T-helper 2 cell treated with Interferon-gamma antibody and Interleukin-4, amounts not matched to agents 5 μg/mL and 100 μg/mL, for 36 hours (primary cell): Measurements from ENCODE around the gene CYLD.

Source experiments
- DNase-seq: peaks from one replicate; pipeline ENCODE4 v3.0.0; 2021; ENCODE audit warnings: low spot score
- H3K27ac Mint-ChIP-seq: one replicate; pipeline ENCODE4 v1.8.0; 2021; ENCODE audit warnings: mild to moderate bottlenecking, mixed read lengths
- H3K27me3 Mint-ChIP-seq: one replicate; pipeline ENCODE4 v1.8.0; 2021; ENCODE audit warnings: low read depth, mixed read lengths
- H3K36me3 Mint-ChIP-seq: one replicate; pipeline ENCODE4 v1.8.0; 2021; ENCODE audit warnings: low read depth, mixed read lengths
- H3K4me1 Mint-ChIP-seq: one replicate; pipeline ENCODE4 v1.8.0; 2021; ENCODE audit warnings: low read depth, mixed read lengths
- H3K4me3 Mint-ChIP-seq: one replicate; pipeline ENCODE4 v1.8.0; 2022; ENCODE audit warnings: mild to moderate bottlenecking, moderate library complexity, mixed read lengths
- H3K9me3 Mint-ChIP-seq: one replicate; pipeline ENCODE4 v1.8.0; 2021; ENCODE audit warnings: mixed read lengths

CYLD gene

GRCh38 chr16:50800074-50800473, 58.2 kb downstream of the CYLD start:
- Mint-ChIP-seq H3K4me3 (no peak overlapping the region), H3K9me3 (no peaks in the 10 kb centered on the region), H3K27ac (no peak overlapping the region), H3K4me1 (peaks cover 3% of the 10 kb centered on the region), H3K36me3 (peaks cover 46% of the 10 kb centered on the region), H3K27me3 (no peaks in the 10 kb centered on the region)
- DNase-seq = no peak

- Mint-ChIP-seq H3K4me1 (peaks cover 8% of the 10 kb centered on the region), H3K9me3 (no peaks in the 10 kb centered on the region), H3K27ac (no peak overlapping the region), H3K36me3 (peaks cover 39% of the 10 kb centered on the region), H3K4me3 (no peak overlapping the region), H3K27me3 (no peaks in the 10 kb centered on the region)
- DNase-seq = no peak
Measured at GRCh38 chr16:50801036-50801435, 59.1 kb downstream of the CYLD start.

- no peaks in the 10 kb centered on the region for H3K9me3 Mint-ChIP-seq
- H3K36me3 Mint-ChIP-seq = peaks cover 30% of the 10 kb centered on the region
- H3K4me1 Mint-ChIP-seq = peaks cover 12% of the 10 kb centered on the region
- no peaks in the 10 kb centered on the region for H3K27me3 Mint-ChIP-seq
- no peak overlapping the region for H3K4me3 Mint-ChIP-seq
- DNase-seq = no peak
- H3K27ac Mint-ChIP-seq = no peak overlapping the region
Measured at GRCh38 chr16:50802000-50802399, 60.1 kb downstream of the CYLD start.

GRCh38 chr16:50802961-50803360, 61.1 kb downstream of the CYLD start:
- Mint-ChIP-seq H3K4me1 (peaks cover 11% of the 10 kb centered on the region), H3K27ac (no peak overlapping the region), H3K9me3 (no peaks in the 10 kb centered on the region), H3K27me3 (no peaks in the 10 kb centered on the region), H3K4me3 (no peak overlapping the region), H3K36me3 (peaks cover 20% of the 10 kb centered on the region)
- DNase-seq = no peak

GRCh38 chr16:50804290-50804907, 62.5 kb downstream of the CYLD start:
- H3K9me3 Mint-ChIP-seq = no peaks in the 10 kb centered on the region
- no peaks in the 10 kb centered on the region for H3K27me3 Mint-ChIP-seq
- H3K27ac Mint-ChIP-seq = no peak overlapping the region
- DNase-seq = no peak
- no peak overlapping the region for H3K4me3 Mint-ChIP-seq
- peaks cover 13% of the 10 kb centered on the region for H3K4me1 Mint-ChIP-seq
- peaks cover 9% of the 10 kb centered on the region for H3K36me3 Mint-ChIP-seq

- Mint-ChIP-seq H3K27ac (peak overlapping the region; percentile 79), H3K27me3 (no peaks in the 10 kb centered on the region), H3K4me3 (peak overlapping the region; percentile 79), H3K36me3 (no peaks in the 10 kb centered on the region), H3K4me1 (peaks cover 13% of the 10 kb centered on the region), H3K9me3 (no peaks in the 10 kb centered on the region)
- peak; percentile 79 for DNase-seq
Measured at GRCh38 chr16:50806099-50807062, 64.5 kb downstream of the CYLD start.

GRCh38 chr16:50808929-50809538, 67.1 kb downstream of the CYLD start:
- H3K36me3 Mint-ChIP-seq = no peaks in the 10 kb centered on the region
- H3K27ac Mint-ChIP-seq = no peak overlapping the region
- no peak overlapping the region for H3K4me3 Mint-ChIP-seq
- DNase-seq = no peak
- no peaks in the 10 kb centered on the region for H3K27me3 Mint-ChIP-seq
- H3K4me1 Mint-ChIP-seq = peaks cover 13% of the 10 kb centered on the region
- H3K9me3 Mint-ChIP-seq = no peaks in the 10 kb centered on the region

GRCh38 chr16:50809561-50809960, 67.7 kb downstream of the CYLD start:
- Mint-ChIP-seq H3K27me3 (no peaks in the 10 kb centered on the region), H3K27ac (no peak overlapping the region), H3K4me3 (no peak overlapping the region), H3K4me1 (peaks cover 13% of the 10 kb centered on the region), H3K9me3 (no peaks in the 10 kb centered on the region), H3K36me3 (no peaks in the 10 kb centered on the region)
- DNase-seq = no peak

GRCh38 chr16:50810241-50810965, 68.5 kb downstream of the CYLD start:
- H3K4me1 Mint-ChIP-seq = peaks cover 13% of the 10 kb centered on the region
- H3K36me3 Mint-ChIP-seq = no peaks in the 10 kb centered on the region
- no peak overlapping the region for H3K4me3 Mint-ChIP-seq
- H3K27me3 Mint-ChIP-seq = no peaks in the 10 kb centered on the region
- H3K27ac Mint-ChIP-seq = no peak overlapping the region
- DNase-seq = no peak
- H3K9me3 Mint-ChIP-seq = no peaks in the 10 kb centered on the region

- H3K27me3 Mint-ChIP-seq = no peaks in the 10 kb centered on the region
- H3K9me3 Mint-ChIP-seq = no peaks in the 10 kb centered on the region
- H3K4me3 Mint-ChIP-seq = no peak overlapping the region
- DNase-seq = no peak
- no peak overlapping the region for H3K27ac Mint-ChIP-seq
- H3K4me1 Mint-ChIP-seq = peaks cover 2% of the 10 kb centered on the region
- H3K36me3 Mint-ChIP-seq = no peaks in the 10 kb centered on the region
Measured at GRCh38 chr16:50812046-50812445, 70.2 kb downstream of the CYLD start.

GRCh38 chr16:50812876-50813466, 71.1 kb downstream of the CYLD start:
- Mint-ChIP-seq H3K9me3 (no peaks in the 10 kb centered on the region), H3K27me3 (no peaks in the 10 kb centered on the region), H3K27ac (no peak overlapping the region), H3K4me1 (peaks cover 2% of the 10 kb centered on the region), H3K4me3 (no peak overlapping the region), H3K36me3 (no peaks in the 10 kb centered on the region)
- no peak for DNase-seq

GRCh38 chr16:50814052-50814451, 72.2 kb downstream of the CYLD start:
- Mint-ChIP-seq H3K36me3 (no peaks in the 10 kb centered on the region), H3K9me3 (no peaks in the 10 kb centered on the region)

GRCh38 chr16:50814541-50814940, 72.7 kb downstream of the CYLD start:
- Mint-ChIP-seq H3K9me3 (no peaks in the 10 kb centered on the region), H3K27me3 (peaks cover 2% of the 10 kb centered on the region), H3K27ac (no peak overlapping the region), H3K36me3 (no peaks in the 10 kb centered on the region), H3K4me3 (no peak overlapping the region), H3K4me1 (no peaks in the 10 kb centered on the region)
- DNase-seq = no peak

More at GRCh38 chr16:50814052-50814451, 72.2 kb downstream of the CYLD start:
- H3K4me1 Mint-ChIP-seq = no peaks in the 10 kb centered on the region
- no peak for DNase-seq
- H3K27me3 Mint-ChIP-seq = peaks cover 2% of the 10 kb centered on the region
- no peak overlapping the region for H3K27ac Mint-ChIP-seq
- no peak overlapping the region for H3K4me3 Mint-ChIP-seq
